B cell (primary cell): ENCODE results near the gene PDCD2L. TPM values are rescaled to one million over a fixed set of nuclear protein-coding genes. Genes with fewer than 3 reads are reported as not detected.
"Not testable (repeated sequence)": the region's sequence is repeated elsewhere in the genome, so short reads cannot be mapped to it uniquely, and the experiment has no call there.

Source experiments
- ATAC-seq: fragments of 200-7000 bp; cut with Tn5 transposase; one replicate; pipeline ENCODE4 v1.10.0; 2021; ENCODE audit warnings: low read depth, mild to moderate bottlenecking, moderate number of reproducible peaks, moderate library complexity
- CTCF ChIA-PET: fragments of 350-600 bp; sonication (Branson Sonifier 250); formaldehyde crosslinking; loops from one replicate; lab custom pipeline; 2021; ENCODE audit warnings: antibody characterized with exemption, inconsistent platforms; lab: Charles Lee
- POLR2A ChIA-PET: fragments of 350-600 bp; sonication (Branson Sonifier 250); formaldehyde crosslinking; loops from one replicate; lab custom pipeline; 2021; ENCODE audit warnings: antibody characterized with exemption; lab: Charles Lee
- DNase-seq: peaks from one replicate; pipeline ENCODE4 v3.0.0; 2013
- H2AFZ ChIP-seq: 2 replicates; pipeline ENCODE4 v1.6.1; 2012; ENCODE audit warnings: mild to moderate bottlenecking, low read depth, low read length; ENCODE audit not compliant: insufficient read depth, poor library complexity, severe bottlenecking
- H3K27ac ChIP-seq, 2 donors: 1 replicate in 1 of 2; 2 replicates in 1 of 2; pipeline ENCODE4 v1.5.1; 2012 to 2013; ENCODE audit warnings: low read length in 2 of 2, mild to moderate bottlenecking in 2 of 2, moderate library complexity in 1 of 2
- H3K27me3 ChIP-seq, 4 experiments: fragments of 200-600 bp in 1 of 4; sonication (generic) in 1 of 4; replicated peaks in 1 of 4; 1 replicate in 2 of 4; 2 replicates in 2 of 4; pipeline versions ENCODE4 v1.6.1 to v1.7.0; 2013 to 2016; ENCODE audit warnings: low read length in 3 of 4, mild to moderate bottlenecking in 2 of 4, mixed read lengths in 1 of 4, moderate library complexity in 1 of 4; ENCODE audit not compliant: insufficient read depth in 4 of 4, control insufficient read depth in 3 of 4; ENCODE audit errors: control extremely low read depth in 1 of 4
- H3K36me3 ChIP-seq, 2 experiments: replicated peaks in 1 of 2; 1 replicate in 1 of 2; 2 replicates in 1 of 2; pipeline versions ENCODE4 v1.6.1 to v1.7.1; 2013; ENCODE audit warnings: low read length in 1 of 2; ENCODE audit not compliant: insufficient read depth in 2 of 2, control insufficient read depth in 1 of 2; ENCODE audit errors: control extremely low read depth in 1 of 2, extremely low read depth in 1 of 2
- H3K4me1 ChIP-seq, 2 donors: fragments of 200-600 bp in 1 of 2; sonication (generic) in 1 of 2; 1 replicate in 1 of 2; 2 replicates in 1 of 2; pipeline versions ENCODE4 v1.5.1 to v1.6.1; 2013 to 2017; ENCODE audit warnings: low read length in 2 of 2; ENCODE audit not compliant: control insufficient read depth in 2 of 2, insufficient read depth in 2 of 2
- H3K4me2 ChIP-seq: replicated peaks from 2 replicates; pipeline ENCODE3; 2012; ENCODE audit warnings: mild to moderate bottlenecking, low read depth, low read length; ENCODE audit not compliant: poor library complexity, severe bottlenecking
- H3K4me3 ChIP-seq, 5 experiments: fragments of 200-600 bp in 1 of 5; sonication (generic) in 1 of 5; 1 replicate in 3 of 5; 2 replicates in 2 of 5; pipeline versions ENCODE4 v1.5.1 to v1.7.0; 2011 to 2016; ENCODE audit warnings: low read length in 4 of 5, mild to moderate bottlenecking in 4 of 5, low read depth in 2 of 5, control low read depth in 1 of 5, moderate library complexity in 1 of 5; ENCODE audit not compliant: insufficient read depth in 1 of 5; ENCODE audit errors: control extremely low read depth in 1 of 5, extremely low read depth in 1 of 5
- H3K79me2 ChIP-seq: fragments of 200-600 bp; sonication (generic); one replicate; pipeline ENCODE4 v1.6.0; 2016; ENCODE audit warnings: low read length; ENCODE audit not compliant: control insufficient read depth, insufficient read depth
- H3K9ac ChIP-seq: fragments of 200-600 bp; sonication (generic); 2 replicates; pipeline ENCODE4 v1.6.1; 2017; ENCODE audit warnings: mild to moderate bottlenecking, low read length, moderate library complexity
- H3K9me3 ChIP-seq, 3 donors: one replicate each; pipeline versions ENCODE4 v1.6.1 to v1.7.1; 2013; ENCODE audit warnings: low read length in 2 of 3; ENCODE audit not compliant: control insufficient read depth in 2 of 3, insufficient read depth in 1 of 3; ENCODE audit errors: control extremely low read depth in 1 of 3
- H4K20me1 ChIP-seq: 2 replicates; pipeline ENCODE4 v1.6.0; 2012; ENCODE audit warnings: mild to moderate bottlenecking, low read length; ENCODE audit not compliant: insufficient read depth, control insufficient read depth, poor library complexity, severe bottlenecking
- H3K27ac Mint-ChIP-seq: one replicate; pipeline ENCODE4 v1.8.0; 2021; ENCODE audit warnings: mixed read lengths
- H3K27me3 Mint-ChIP-seq: one replicate; pipeline ENCODE4 v1.8.0; 2021; ENCODE audit warnings: mixed read lengths
- H3K4me1 Mint-ChIP-seq: one replicate; pipeline ENCODE4 v1.8.0; 2021; ENCODE audit warnings: mixed read lengths
- H3K4me3 Mint-ChIP-seq: one replicate; pipeline ENCODE4 v1.8.0; 2021; ENCODE audit warnings: mixed read lengths
- H3K9me3 Mint-ChIP-seq: one replicate; pipeline ENCODE4 v1.8.0; 2022; ENCODE audit warnings: mixed read lengths; ENCODE audit not compliant: insufficient read depth
- EZH2 ChIP-seq: IDR thresholded peaks from 2 replicates; pipeline ENCODE4 v1.6.1; 2012; ENCODE audit warnings: borderline replicate concordance, low read depth, mild to moderate bottlenecking, moderate library complexity, low read length; ENCODE audit not compliant: insufficient read depth, poor library complexity, severe bottlenecking
- WGBS: methylation state at CpG from one replicate; pipeline ENCODE4 v1.1.5; 2013; ENCODE audit warnings: missing lambda C conversion rate; ENCODE audit not compliant: insufficient coverage; 5-methylcytosine and 5-hydroxymethylcytosine counted together
- intact Hi-C: fragments of 100-400 bp; cut with micrococcal nuclease; formaldehyde crosslinking; loops from one replicate; pipeline ENCODE4 v1.10.0; 2022
- polyA plus RNA-seq: library from polyadenylated mRNA; depleted of rRNA; stranded (reverse); fragments of >200 nt; gene quantifications from 2 replicates; pipeline ENCODE4 v1.2.3, GENCODE V29; 2012
- total RNA-seq, 2 donors: library from RNA; stranded (reverse); fragments of 120-200 nt in 1 of 2; gene quantifications; 1 replicate in 1 of 2; 2 replicates in 1 of 2; pipeline versions ENCODE4 v1.2.3 to v1.2.4, GENCODE V29; 2013 to 2022
- TF ChIP-seq, protein P1 (sequence below): fragments of 200-600 bp; IDR thresholded peaks from one replicate; pipeline ENCODE4 v1.8.0; 2022; ENCODE audit warnings: antibody characterized with exemption, mild to moderate bottlenecking

Gene PDCD2L
- total and polyA plus RNA-seq, 2 donors (not counting 1 experiment from before 2014, with no cell fraction given) = 11.3 to 16.7 TPM

DNA sequence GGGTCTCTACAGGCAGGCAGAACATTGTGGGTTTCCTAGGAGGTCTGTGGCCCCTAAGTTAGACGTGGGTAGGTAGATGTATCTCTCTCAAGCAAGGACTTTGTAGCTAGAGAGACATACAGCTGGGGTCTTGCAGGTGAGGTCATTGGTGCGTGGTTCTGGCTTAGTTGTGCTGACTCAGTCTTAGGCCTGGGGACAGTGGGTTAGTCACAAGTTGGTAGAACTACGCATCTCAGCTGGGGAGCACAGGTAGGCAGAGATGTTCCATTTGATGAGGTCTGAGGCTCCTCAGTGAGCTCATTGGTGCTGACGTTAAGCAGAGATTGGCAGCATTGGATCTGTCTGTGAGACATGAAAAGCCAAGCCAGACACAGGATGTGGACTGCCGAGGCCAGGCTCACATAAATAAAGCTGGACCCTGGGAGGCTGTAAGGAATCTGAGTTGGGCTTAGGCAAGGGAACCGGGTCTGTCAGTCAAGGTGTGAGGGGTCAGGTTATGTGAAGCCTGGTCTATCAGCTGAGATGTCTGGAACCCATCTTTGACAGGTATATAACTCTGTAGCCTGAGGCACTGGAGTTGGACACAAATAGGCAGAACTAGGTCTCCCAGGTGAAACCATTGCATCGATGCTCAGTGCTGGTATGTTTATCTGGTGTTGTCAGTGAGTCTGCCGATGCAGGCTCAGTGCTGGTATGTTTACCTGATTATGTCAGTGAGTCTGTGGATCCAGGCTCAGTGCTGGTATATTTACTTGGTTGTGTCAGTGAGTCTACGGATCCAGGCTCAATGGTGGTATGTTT, 17.4 kb upstream of the PDCD2L start:
- intact Hi-C loops = no loop called here
- WGBS = 97% methylated on average over 9 of the region's 9 CpGs
- CTCF ChIA-PET = no interaction called here
- Histone ChIP-seq H3K79me2 (peaks cover 33% of the 10 kb centered on the region), H3K4me1 (no peaks in the 10 kb centered on the region), H3K36me3 (peaks cover 2 to 57% of the 10 kb centered on the region in 2 experiments), H3K27me3 (no peaks in the 10 kb centered on the region), H4K20me1 (no peaks in the 10 kb centered on the region), H3K27ac (no peak overlapping the region), H2AFZ (no peak overlapping the region), H3K4me2 (no peak overlapping the region), H3K9me3 (peaks cover 0 to 2% (median 0%) of the 10 kb centered on the region in 3 donors), H3K4me3 (no peak overlapping the region), H3K9ac (no peak overlapping the region)
- POLR2A ChIA-PET = no interaction called here
- no peak for TF ChIP-seq EZH2
- TF ChIP-seq, protein P1, sequence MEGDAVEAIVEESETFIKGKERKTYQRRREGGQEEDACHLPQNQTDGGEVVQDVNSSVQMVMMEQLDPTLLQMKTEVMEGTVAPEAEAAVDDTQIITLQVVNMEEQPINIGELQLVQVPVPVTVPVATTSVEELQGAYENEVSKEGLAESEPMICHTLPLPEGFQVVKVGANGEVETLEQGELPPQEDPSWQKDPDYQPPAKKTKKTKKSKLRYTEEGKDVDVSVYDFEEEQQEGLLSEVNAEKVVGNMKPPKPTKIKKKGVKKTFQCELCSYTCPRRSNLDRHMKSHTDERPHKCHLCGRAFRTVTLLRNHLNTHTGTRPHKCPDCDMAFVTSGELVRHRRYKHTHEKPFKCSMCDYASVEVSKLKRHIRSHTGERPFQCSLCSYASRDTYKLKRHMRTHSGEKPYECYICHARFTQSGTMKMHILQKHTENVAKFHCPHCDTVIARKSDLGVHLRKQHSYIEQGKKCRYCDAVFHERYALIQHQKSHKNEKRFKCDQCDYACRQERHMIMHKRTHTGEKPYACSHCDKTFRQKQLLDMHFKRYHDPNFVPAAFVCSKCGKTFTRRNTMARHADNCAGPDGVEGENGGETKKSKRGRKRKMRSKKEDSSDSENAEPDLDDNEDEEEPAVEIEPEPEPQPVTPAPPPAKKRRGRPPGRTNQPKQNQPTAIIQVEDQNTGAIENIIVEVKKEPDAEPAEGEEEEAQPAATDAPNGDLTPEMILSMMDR = no peak
- DNase-seq (no peak), ATAC-seq (no peak)
- H3K4me1 Mint-ChIP-seq = no peaks in the 10 kb centered on the region
- H3K9me3 Mint-ChIP-seq = no peaks in the 10 kb centered on the region
- H3K27ac Mint-ChIP-seq = no peak overlapping the region
- H3K4me3 Mint-ChIP-seq = no peak overlapping the region
- no peaks in the 10 kb centered on the region for H3K27me3 Mint-ChIP-seq

DNA sequence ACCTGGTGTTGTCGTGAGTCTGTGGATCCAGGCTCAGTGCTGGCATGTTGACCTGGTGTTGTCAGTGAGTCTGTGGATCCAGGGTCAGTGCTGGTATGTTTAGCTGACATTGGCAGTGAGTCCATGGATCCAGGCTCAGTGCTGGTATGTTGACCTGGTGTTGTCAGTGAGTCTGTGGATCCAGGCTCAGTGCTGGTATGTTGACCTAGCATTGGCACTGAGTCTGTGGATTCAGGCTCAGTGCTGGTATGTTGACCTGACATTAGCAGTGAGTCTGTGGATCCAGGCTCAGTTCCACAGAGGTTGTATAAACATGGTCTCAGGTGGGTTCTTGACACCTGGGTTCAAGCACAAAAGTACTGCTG, 16.8 kb upstream of the PDCD2L start:
- Mint-ChIP-seq H3K27me3 (no peaks in the 10 kb centered on the region), H3K9me3 (no peaks in the 10 kb centered on the region), H3K4me3 (no peak overlapping the region), H3K27ac (no peak overlapping the region), H3K4me1 (no peaks in the 10 kb centered on the region)
- Histone ChIP-seq H3K9me3 (peaks cover 0 to 2% (median 0%) of the 10 kb centered on the region in 3 donors), H3K36me3 (peaks cover 5 to 55% of the 10 kb centered on the region in 2 experiments), H3K4me3 (no peak overlapping the region), H4K20me1 (no peaks in the 10 kb centered on the region), H3K27ac (no peak overlapping the region), H2AFZ (no peak overlapping the region), H3K27me3 (no peaks in the 10 kb centered on the region), H3K79me2 (peaks cover 30% of the 10 kb centered on the region), H3K9ac (no peak overlapping the region), H3K4me2 (no peak overlapping the region), H3K4me1 (no peaks in the 10 kb centered on the region)
- POLR2A ChIA-PET = no interaction called here
- TF ChIP-seq, protein P1 = no peak
- no peak for TF ChIP-seq EZH2
- intact Hi-C loops = no loop called here
- no peak for DNase-seq
- ATAC-seq = no peak
- CTCF ChIA-PET = no interaction called here
- 100% methylated on average over 1 of the region's 1 CpG for WGBS

DNA sequence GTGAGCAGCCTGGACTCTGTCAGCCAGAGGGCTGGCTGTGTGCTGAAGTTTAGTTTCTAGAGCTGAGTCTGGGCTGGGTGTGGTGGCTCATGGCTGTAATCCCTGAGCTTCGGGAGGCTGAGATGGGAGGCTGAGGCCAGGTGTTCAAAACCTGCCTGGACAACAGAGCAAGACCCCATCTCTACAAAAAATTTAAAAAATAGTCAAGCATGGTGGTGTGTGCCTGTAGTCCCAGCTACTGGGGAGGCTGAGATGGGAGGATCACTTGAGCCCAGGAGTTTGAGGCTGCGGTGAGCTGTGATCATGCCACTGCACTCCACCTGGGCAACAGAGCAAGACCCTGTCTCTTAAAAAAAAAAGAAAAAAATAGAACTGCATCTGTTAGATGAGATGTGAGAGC, 15.5 kb upstream of the PDCD2L start:
- H2AFZ ChIP-seq, H3K27me3 Mint-ChIP-seq, H3K9me3 Mint-ChIP-seq, H3K9me3 ChIP-seq, H4K20me1 ChIP-seq, H3K4me1 ChIP-seq, H3K27me3 ChIP-seq, H3K4me3 Mint-ChIP-seq, POLR2A ChIA-PET, H3K27ac ChIP-seq, CTCF ChIA-PET, H3K4me3 ChIP-seq, H3K4me1 Mint-ChIP-seq, H3K9ac ChIP-seq, ATAC-seq, intact Hi-C loops, DNase-seq, H3K27ac Mint-ChIP-seq, H3K4me2 ChIP-seq: not testable (repeated sequence)
- H3K36me3 ChIP-seq = peaks cover 5 to 49% of the 10 kb centered on the region in 2 experiments
- H3K79me2 ChIP-seq = peaks cover 22% of the 10 kb centered on the region
- no CpG with 5 or more reads among the region's 2 CpGs for WGBS
